Uterus (tissue), 2 donors: ENCODE data around the gene VCAM1.

Experiments used
- CTCF ChIP-seq, 4 experiments: fragments of 200-600 bp in 2 of 4; fragments of 450-650 bp in 2 of 4; sonication (generic) in 2 of 4; IDR thresholded peaks; one replicate each; pipeline ENCODE4 v1.5.1; 2016 to 2019; ENCODE audit warnings: antibody characterized with exemption in 4 of 4, mild to moderate bottlenecking in 2 of 4, moderate library complexity in 1 of 4
- POLR2A ChIP-seq, 2 donors: fragments of 450-650 bp; IDR thresholded peaks; one replicate each; pipeline ENCODE4 v1.6.1; 2016; ENCODE audit warnings: antibody characterized with exemption in 2 of 2, mild to moderate bottlenecking in 1 of 2, moderate library complexity in 1 of 2

- TF ChIP-seq CTCF (IDR thresholded peaks at IDR 0.05) (no peak), POLR2A (IDR thresholded peaks at IDR 0.05) (no peak)
Measured at GRCh38 chr1:100760511-100760910, 41.0 kb downstream of the VCAM1 start.
